ENCODE measurements around the gene SIPA1. TPM values are rescaled to one million over a fixed set of nuclear protein-coding genes. Genes with fewer than 3 reads are reported as not detected.
"Not testable (repeated sequence)": the region's sequence is repeated elsewhere in the genome, so short reads cannot be mapped to it uniquely, and the experiment has no call there.

Gene SIPA1
- polyA plus RNA-seq, 1 experiment = 21.6 TPM

DNA sequence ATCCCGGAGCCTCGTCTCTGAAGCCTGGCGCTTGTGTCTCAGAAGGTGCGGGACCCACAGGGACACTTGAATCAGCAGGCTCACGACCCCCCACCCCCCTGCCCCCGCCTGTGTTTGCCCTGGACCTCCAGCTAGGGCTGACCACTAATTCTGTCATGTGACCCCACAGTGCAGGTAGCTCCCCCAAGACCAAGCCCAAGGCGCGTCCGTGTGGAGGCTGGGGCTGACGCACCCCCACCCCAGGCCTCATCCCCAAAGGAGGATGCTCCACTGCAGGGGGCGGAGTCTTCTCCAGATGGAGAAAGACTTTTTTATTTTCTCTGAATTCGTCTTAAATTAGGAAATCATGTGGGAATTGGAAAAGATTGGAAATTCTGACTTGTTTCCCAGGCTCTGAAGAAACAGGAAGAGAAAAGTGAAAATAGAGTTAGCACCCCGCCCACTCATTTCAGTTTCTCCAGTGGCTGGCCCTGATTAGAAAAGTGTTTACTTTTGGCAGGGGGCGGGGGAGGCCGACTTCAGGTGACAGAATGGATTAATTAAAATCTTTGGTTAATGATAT is 25.8 kb downstream of the SIPA1 start:
- ChIA-PET CTCF (interaction anchor here (0.6 to 2.0 kb wide), 8 partner anchors 10 to 224 kb away, joined by 3 to 6 read pairs (median 4); partner anchors contain the start of genes FIBP, KAT5, RNASEH2C and SIPA1), POLR2A (interaction anchor here (1.4 kb wide), 1 partner anchor 227 kb away, joined by 7 read pairs; the partner anchor contains the start of gene CCDC85B)
- H3K27me3 ChIP-seq (ENCODE audit: control insufficient read depth, insufficient read depth, low read length) = no peaks in the 10 kb centered on the region
- peak; percentile 37 for DNase-seq (ENCODE audit: low read depth)
- peaks cover 21% of the 10 kb centered on the region for H3K36me3 ChIP-seq (ENCODE audit: control insufficient read depth, insufficient read depth, low read length)
- peak overlapping the region; percentile 54 for H3K4me3 ChIP-seq (ENCODE audit: low read depth, low read length)
- no peak for TF ChIP-seq CTCF (IDR thresholded peaks at IDR 0.05; ENCODE audit: insufficient read depth, low read depth, low read length)

DNA sequence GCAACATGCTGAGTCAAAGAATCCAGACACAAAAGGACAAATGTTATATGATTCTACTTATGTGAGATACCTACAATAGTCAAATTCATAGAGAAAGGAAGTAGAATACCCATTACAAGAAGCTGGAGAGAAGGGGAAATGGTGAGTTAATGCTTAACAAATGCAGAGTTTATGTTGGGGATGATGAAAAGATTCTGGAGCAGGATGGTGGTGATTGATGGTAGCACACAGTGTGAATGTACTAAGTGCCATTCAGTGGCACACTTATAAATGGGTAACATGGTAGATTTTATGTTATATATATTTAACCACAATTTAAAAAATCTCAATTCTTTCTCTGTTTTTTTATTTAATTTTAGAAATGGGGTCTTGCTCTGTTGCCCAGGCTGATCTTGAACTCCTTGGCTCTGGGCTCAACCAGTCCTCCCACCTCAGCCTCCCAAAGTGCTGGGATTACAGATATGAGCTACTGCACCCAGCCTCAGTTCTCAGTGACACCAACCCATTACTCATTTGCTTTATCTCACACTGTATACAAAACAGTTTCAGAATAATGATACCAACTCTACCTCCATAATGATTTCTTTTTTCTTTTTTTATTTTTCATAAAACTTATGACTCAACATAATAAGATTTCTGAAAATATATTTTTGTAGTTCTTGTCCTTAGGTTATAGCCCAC is 34.4 kb downstream of the SIPA1 start:
- DNase-seq (ENCODE audit: low read depth) = no peak
- Histone ChIP-seq H3K4me3 (ENCODE audit: low read depth, low read length) (no peak overlapping the region), H3K36me3 (ENCODE audit: control insufficient read depth, insufficient read depth, low read length) (no peaks in the 10 kb centered on the region), H3K27me3 (ENCODE audit: control insufficient read depth, insufficient read depth, low read length) (no peaks in the 10 kb centered on the region)
- POLR2A ChIA-PET = no interaction called here
- CTCF ChIA-PET = no interaction called here
- TF ChIP-seq CTCF (IDR thresholded peaks at IDR 0.05; ENCODE audit: insufficient read depth, low read depth, low read length) = no peak

- CTCF ChIA-PET = no interaction called here
Measured at GRCh38 chr11:65672982-65673381, 35.1 kb downstream of the SIPA1 start.

DNA sequence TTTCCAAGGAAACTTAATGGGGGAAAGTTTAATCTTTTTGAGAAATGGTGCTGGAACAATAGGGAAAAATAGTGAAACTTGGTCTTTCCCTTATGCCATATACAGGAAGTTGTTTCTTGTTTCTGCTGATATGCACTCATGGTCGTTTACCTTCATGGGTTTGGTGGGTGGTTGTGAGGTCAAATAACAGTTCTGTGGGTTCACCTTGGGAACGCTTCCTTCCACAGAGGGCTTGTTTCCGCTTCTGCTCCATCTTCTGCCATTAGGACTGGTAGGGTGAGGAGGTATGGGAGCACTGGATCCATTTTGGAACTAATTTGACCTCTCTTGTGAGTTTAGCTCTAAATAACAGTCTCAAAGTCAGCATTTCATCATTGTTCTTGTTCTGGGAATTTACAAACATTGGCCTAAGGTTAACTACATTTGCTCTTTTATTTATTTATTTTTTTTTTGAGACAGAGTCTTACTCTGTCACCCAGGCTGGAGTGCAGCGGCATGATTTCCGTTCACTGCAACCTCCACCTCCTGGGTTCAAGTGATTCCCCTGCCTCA is 42.4 kb downstream of the SIPA1 start:
- peaks cover 9% of the 10 kb centered on the region for H3K27me3 ChIP-seq (ENCODE audit: control insufficient read depth, insufficient read depth, low read length)
- TF ChIP-seq CTCF (IDR thresholded peaks at IDR 0.05; ENCODE audit: insufficient read depth, low read depth, low read length) = no peak
- no peaks in the 10 kb centered on the region for H3K36me3 ChIP-seq (ENCODE audit: control insufficient read depth, insufficient read depth, low read length)
- ChIA-PET POLR2A (no interaction called here), CTCF (no interaction called here)
- no peak for DNase-seq (ENCODE audit: low read depth)
- no peak overlapping the region for H3K4me3 ChIP-seq (ENCODE audit: low read depth, low read length)

More at GRCh38 chr11:65672982-65673381, 35.1 kb downstream of the SIPA1 start:
- Histone ChIP-seq H3K36me3 (ENCODE audit: control insufficient read depth, insufficient read depth, low read length) (no peaks in the 10 kb centered on the region), H3K4me3 (ENCODE audit: low read depth, low read length) (no peak overlapping the region), H3K27me3 (ENCODE audit: control insufficient read depth, insufficient read depth, low read length) (no peaks in the 10 kb centered on the region)
- TF ChIP-seq CTCF (IDR thresholded peaks at IDR 0.05; ENCODE audit: insufficient read depth, low read depth, low read length) = no peak
- POLR2A ChIA-PET = no interaction called here
- DNase-seq (ENCODE audit: low read depth) = no peak

GRCh38 chr11:65683480-65683879 is 45.6 kb downstream of the SIPA1 start:
- H3K27me3 ChIP-seq (ENCODE audit: control insufficient read depth, insufficient read depth, low read length); H3K4me3 ChIP-seq (ENCODE audit: low read depth, low read length); H3K36me3 ChIP-seq (ENCODE audit: control insufficient read depth, insufficient read depth, low read length); DNase-seq (ENCODE audit: low read depth); POLR2A ChIA-PET: not testable (repeated sequence)
- CTCF ChIA-PET = interaction anchor here (0.6 to 0.8 kb wide), 2 partner anchors 11 to 20 kb away, joined by 3 to 4 read pairs; no protein-coding TSS in a partner anchor

All from BJ (cell line).